ENCODE results near the gene ATRN. TPM values are rescaled to one million over a fixed set of nuclear protein-coding genes. Genes with fewer than 3 reads are reported as not detected.
A peak's percentile ranks its signal among the peaks of the same experiment; 100 is the strongest.

ATRN gene
- total RNA-seq, 1 experiment from 2014 or later: 27.8 TPM

GRCh38 chr20:3645309-3646066, 174.7 kb downstream of the ATRN start:
- no peak for DNase-seq (ENCODE audit: low read depth in 1 of 2, low spot score in 2 of 2)
- Histone ChIP-seq H3K27me3 (replicated peaks) (no peaks in the 10 kb centered on the region), H3K4me3 (no peak overlapping the region), H3K9me3 (replicated peaks) (no peaks in the 10 kb centered on the region; the same call in 1 of the 2 replicates), H3K27ac (no peak overlapping the region), H3K4me1 (replicated peaks) (0 out of 2 replicates have a peak, but pooled peaks cover 2% of the 10 kb centered on the region), H3K36me3 (peaks cover 12% of the 10 kb centered on the region)

- DNase-seq (ENCODE audit: low read depth in 1 of 2, low spot score in 2 of 2): no peak
- Histone ChIP-seq H3K36me3 (peaks cover 7% of the 10 kb centered on the region), H3K27me3 (replicated peaks) (no peaks in the 10 kb centered on the region), H3K4me1 (replicated peaks) (0 out of 2 replicates have a peak, but pooled peaks cover 6% of the 10 kb centered on the region), H3K27ac (no peak overlapping the region), H3K4me3 (no peak overlapping the region), H3K9me3 (replicated peaks) (no peaks in the 10 kb centered on the region)
Observed at GRCh38 chr20:3646067-3646440, 175.2 kb downstream of the ATRN start.

GRCh38 chr20:3646651-3647050, 175.8 kb downstream of the ATRN start:
- no peaks in the 10 kb centered on the region for H3K27me3 ChIP-seq (replicated peaks)
- H3K4me1 ChIP-seq (replicated peaks): 0 out of 2 replicates have a peak, but pooled peaks cover 6% of the 10 kb centered on the region
- no peak overlapping the region for H3K4me3 ChIP-seq
- no peak for DNase-seq (ENCODE audit: low read depth in 1 of 2, low spot score in 2 of 2)
- H3K27ac ChIP-seq: no peak overlapping the region
- no peaks in the 10 kb centered on the region for H3K9me3 ChIP-seq (replicated peaks)
- peaks cover 7% of the 10 kb centered on the region for H3K36me3 ChIP-seq

GRCh38 chr20:3647473-3647872, 176.7 kb downstream of the ATRN start:
- no peak for DNase-seq (ENCODE audit: low read depth in 1 of 2, low spot score in 2 of 2)
- 0 out of 2 replicates have a peak, but pooled peaks cover 6% of the 10 kb centered on the region for H3K4me1 ChIP-seq (replicated peaks)
- H3K27me3 ChIP-seq (replicated peaks): no peaks in the 10 kb centered on the region
- H3K27ac ChIP-seq: no peak overlapping the region
- peaks cover 7% of the 10 kb centered on the region for H3K36me3 ChIP-seq
- no peak overlapping the region for H3K4me3 ChIP-seq
- no peaks in the 10 kb centered on the region for H3K9me3 ChIP-seq (replicated peaks)

- Histone ChIP-seq H3K4me1 (replicated peaks) (0 out of 2 replicates have a peak, but pooled peaks cover 6% of the 10 kb centered on the region), H3K9me3 (replicated peaks) (no peaks in the 10 kb centered on the region), H3K27me3 (replicated peaks) (no peaks in the 10 kb centered on the region), H3K36me3 (peaks cover 7% of the 10 kb centered on the region; the same call in 1 of the 2 replicates), H3K4me3 (no peak overlapping the region), H3K27ac (no peak overlapping the region)
- no peak for DNase-seq (ENCODE audit: low read depth in 1 of 2, low spot score in 2 of 2)
Observed at GRCh38 chr20:3648951-3649350, 178.1 kb downstream of the ATRN start.

- no peaks in the 10 kb centered on the region for H3K27me3 ChIP-seq (replicated peaks)
- 0 out of 2 replicates have a peak, but pooled peaks cover 6% of the 10 kb centered on the region for H3K4me1 ChIP-seq (replicated peaks)
- peak in 1 of 2 experiments; percentile 31 for DNase-seq (ENCODE audit: low read depth in 1 of 2, low spot score in 2 of 2)
- H3K9me3 ChIP-seq (replicated peaks): no peaks in the 10 kb centered on the region
- 0 out of 2 replicates have a peak, but pooled peaks cover 7% of the 10 kb centered on the region for H3K36me3 ChIP-seq
- H3K27ac ChIP-seq: no peak overlapping the region
- H3K4me3 ChIP-seq: no peak overlapping the region
Observed at GRCh38 chr20:3651204-3651962, 180.6 kb downstream of the ATRN start.

GRCh38 chr20:3652221-3652620, 181.4 kb downstream of the ATRN start:
- Histone ChIP-seq H3K4me3 (no peak overlapping the region), H3K27ac (no peak overlapping the region), H3K9me3 (replicated peaks) (no peaks in the 10 kb centered on the region), H3K4me1 (replicated peaks) (0 out of 2 replicates have a peak, but pooled peaks cover 6% of the 10 kb centered on the region), H3K27me3 (replicated peaks) (no peaks in the 10 kb centered on the region), H3K36me3 (0 out of 2 replicates have a peak, but pooled peaks cover 2% of the 10 kb centered on the region)
- DNase-seq (ENCODE audit: low read depth in 1 of 2, low spot score in 2 of 2): no peak

GRCh38 chr20:3652676-3653596, 182.1 kb downstream of the ATRN start:
- Histone ChIP-seq H3K27me3 (replicated peaks) (peaks cover 6% of the 10 kb centered on the region; the same call in 1 of the 2 replicates), H3K4me3 (no peak overlapping the region), H3K4me1 (replicated peaks) (0 out of 2 replicates have a peak, but pooled peaks cover 6% of the 10 kb centered on the region), H3K27ac (no peak overlapping the region), H3K36me3 (0 out of 2 replicates have a peak, but pooled peaks cover 2% of the 10 kb centered on the region), H3K9me3 (replicated peaks) (no peaks in the 10 kb centered on the region)
- DNase-seq (ENCODE audit: low read depth in 1 of 2, low spot score in 2 of 2): no peak

GRCh38 chr20:3653921-3654320, 183.1 kb downstream of the ATRN start:
- H3K36me3 ChIP-seq: no peaks in the 10 kb centered on the region
- H3K4me3 ChIP-seq: no peak overlapping the region
- DNase-seq (ENCODE audit: low read depth in 1 of 2, low spot score in 2 of 2): no peak
- peaks cover 6% of the 10 kb centered on the region; the same call in 1 of the 2 replicates for H3K4me1 ChIP-seq (replicated peaks)
- H3K27ac ChIP-seq: no peak overlapping the region
- H3K27me3 ChIP-seq (replicated peaks): peaks cover 13% of the 10 kb centered on the region; the same call in 1 of the 2 replicates
- H3K9me3 ChIP-seq (replicated peaks): no peaks in the 10 kb centered on the region

GRCh38 chr20:3654326-3655130, 183.7 kb downstream of the ATRN start:
- Histone ChIP-seq H3K4me1 (replicated peaks) (peaks cover 6% of the 10 kb centered on the region; the same call in 1 of the 2 replicates), H3K4me3 (no peak overlapping the region), H3K9me3 (replicated peaks) (no peaks in the 10 kb centered on the region), H3K27me3 (replicated peaks) (peaks cover 17% of the 10 kb centered on the region), H3K36me3 (no peaks in the 10 kb centered on the region), H3K27ac (no peak overlapping the region)
- DNase-seq (ENCODE audit: low read depth in 1 of 2, low spot score in 2 of 2): no peak

- Histone ChIP-seq H3K9me3 (replicated peaks) (no peaks in the 10 kb centered on the region), H3K4me3 (no peak overlapping the region), H3K36me3 (no peaks in the 10 kb centered on the region), H3K27ac (no peak overlapping the region), H3K27me3 (replicated peaks) (peaks cover 23% of the 10 kb centered on the region), H3K4me1 (replicated peaks) (peaks cover 6% of the 10 kb centered on the region; the same call in 1 of the 2 replicates)
- DNase-seq (ENCODE audit: low read depth in 1 of 2, low spot score in 2 of 2): no peak
Observed at GRCh38 chr20:3655131-3655405, 184.2 kb downstream of the ATRN start.

- H3K36me3 ChIP-seq: no peaks in the 10 kb centered on the region
- no peaks in the 10 kb centered on the region for H3K9me3 ChIP-seq (replicated peaks)
- H3K4me3 ChIP-seq: no peak overlapping the region
- H3K4me1 ChIP-seq (replicated peaks): peaks cover 4% of the 10 kb centered on the region; the same call in 1 of the 2 replicates
- no peak overlapping the region for H3K27ac ChIP-seq
- no peak for DNase-seq (ENCODE audit: low read depth in 1 of 2, low spot score in 2 of 2)
- H3K27me3 ChIP-seq (replicated peaks): peaks cover 47% of the 10 kb centered on the region
Observed at GRCh38 chr20:3658019-3658715, 187.3 kb downstream of the ATRN start.

All from SJSA1 (cell line).